Motor neuron (in vitro differentiated cells): ENCODE data around the gene RAMP2. TPM values are rescaled to one million over a fixed set of nuclear protein-coding genes. Genes with fewer than 3 reads are reported as not detected.
"Not testable (repeated sequence)": the region's sequence is repeated elsewhere in the genome, so short reads cannot be mapped to it uniquely, and the experiment has no call there.

Experiments used
- ATAC-seq, 8 experiments: fragments of 200-7000 bp; cut with Tn5 transposase; replicated peaks in 6 of 8; 2 replicates each; pipeline ENCODE4 v1.8.0; 2021; ENCODE audit warnings: mild to moderate bottlenecking in 8 of 8, moderate library complexity in 8 of 8
- H3K27ac ChIP-seq, 2 donors: fragments of 250-450 bp; sonication (Bioruptor Pico); 2 replicates each; pipeline ENCODE4 v1.9.0; 2021; ENCODE audit warnings: antibody characterized with exemption in 2 of 2, mild to moderate bottlenecking in 2 of 2, moderate library complexity in 1 of 2
- H3K4me1 ChIP-seq, 2 donors: fragments of 250-450 bp; sonication (Bioruptor Pico); replicated peaks in 1 of 2; 2 replicates each; pipeline ENCODE4 v1.6.1; 2021; ENCODE audit warnings: antibody characterized with exemption in 2 of 2, mild to moderate bottlenecking in 2 of 2, moderate library complexity in 1 of 2
- H3K4me3 ChIP-seq, 5 donors: fragments of 250-450 bp; sonication (Bioruptor Pico); 2 replicates each; pipeline ENCODE4 v1.9.0; 2021; ENCODE audit warnings: antibody characterized with exemption in 5 of 5, mild to moderate bottlenecking in 5 of 5, moderate library complexity in 4 of 5
- WGBS, 10 experiments: fragments of 450-650 bp; shearing (Covaris generic); methylation state at CpG; one replicate each; pipeline ENCODE4 v1.0.0; 2022; 5-methylcytosine and 5-hydroxymethylcytosine counted together
- in situ Hi-C, 9 experiments: fragments of 400-800 bp; cut with MboI; loops; one replicate each; pipeline ENCODE4 v1.15.0; 2021; ENCODE audit warnings: low sequenced_read_pairs in 9 of 9, low pct_unique_long_range_greater_than_20kb in 2 of 9; ENCODE audit not compliant: unreplicated experiment in 9 of 9
- total RNA-seq, 8 experiments: library from RNA; unstranded; fragments of 300-600 nt; gene quantifications; 2 replicates each; pipeline versions ENCODE4 v1.2.3 to v1.2.4, GENCODE V29; 2022

RAMP2 gene
- total RNA-seq, 8 experiments from 2014 or later, result 0.90 to 34.2 (median 4.1) TPM

DNA sequence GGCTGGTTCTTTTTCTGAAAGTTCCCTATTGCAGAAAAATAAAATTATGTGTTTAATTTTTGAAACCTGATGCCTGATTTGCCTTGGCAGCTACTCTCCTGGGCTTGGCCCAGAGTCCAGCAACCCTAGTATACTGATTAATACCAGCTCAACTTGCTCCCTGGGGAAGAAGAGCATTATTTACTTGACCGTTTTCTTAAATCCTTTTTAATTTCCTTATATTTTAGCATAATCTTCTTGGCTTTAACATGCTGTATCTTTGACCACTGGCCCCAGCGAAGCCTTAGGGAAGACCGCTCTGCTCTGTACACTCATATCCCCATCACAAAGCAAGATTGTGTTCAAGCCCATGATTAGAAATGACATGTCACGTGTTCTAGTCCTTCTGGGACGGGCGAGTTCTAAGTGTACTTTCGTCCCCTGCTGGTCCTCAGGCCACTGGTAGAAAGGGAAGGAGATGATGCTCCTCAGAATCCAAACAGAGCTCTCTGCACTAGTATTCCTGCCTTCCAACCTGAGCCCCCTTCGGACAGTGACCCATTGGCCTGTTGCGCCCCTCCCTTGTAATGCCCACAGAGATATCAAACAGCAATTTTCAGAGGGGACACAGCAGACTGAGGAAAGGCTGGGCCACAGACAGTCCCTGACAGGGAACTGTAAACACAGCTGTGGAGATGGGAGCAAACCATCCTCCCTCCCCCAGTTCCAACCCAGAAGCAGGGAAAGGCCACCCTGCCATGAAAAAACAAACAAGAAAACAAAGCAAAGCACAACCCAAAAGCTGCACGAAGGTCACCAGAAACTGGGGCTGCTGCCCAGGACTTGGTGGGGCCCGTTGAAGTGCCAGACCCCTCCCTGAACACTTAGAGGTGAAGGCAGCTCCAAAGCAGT is 11.9 kb upstream of the RAMP2 start:
- in situ Hi-C loops, result no loop called here
- Histone ChIP-seq H3K4me1 (peaks cover 0 to 17% of the 10 kb centered on the region in 2 donors), H3K4me3 (no peak overlapping the region), H3K27ac (no peak overlapping the region)
- no peak for ATAC-seq
- 10 to 91% (median 81%) methylated on average over 2 to 9 of the region's 11 CpGs; no CpG with 5 or more reads in 1 of the 10 experiments for WGBS, 10 experiments

DNA sequence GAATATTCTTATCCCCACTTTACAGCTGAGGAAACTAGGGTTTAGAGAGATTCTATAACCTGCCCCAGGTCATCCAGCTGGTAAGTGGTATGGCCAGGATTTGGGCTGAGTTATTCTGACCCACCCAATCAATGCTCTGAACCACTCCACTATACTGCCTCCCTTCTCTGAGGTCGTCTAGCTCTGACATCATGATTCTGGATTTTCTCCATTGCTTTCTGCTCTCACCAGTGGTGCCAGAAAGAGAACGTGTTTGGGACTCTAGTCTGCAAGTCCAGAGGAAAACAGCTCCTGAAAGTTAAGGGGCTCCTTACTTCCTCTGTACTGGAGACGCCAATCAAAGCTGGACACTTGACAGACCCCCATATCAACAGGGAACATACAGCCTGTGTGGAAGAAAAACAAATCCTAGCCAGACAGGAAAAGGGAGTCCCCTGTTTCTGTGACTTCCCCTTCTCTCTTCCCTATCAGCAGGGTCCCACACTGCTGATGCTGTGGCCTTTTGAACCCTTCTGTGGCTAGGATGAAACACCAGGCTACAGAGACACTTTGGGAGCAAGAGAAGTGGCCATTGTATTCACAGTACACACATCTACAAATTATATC is 10.2 kb upstream of the RAMP2 start:
- WGBS, 10 experiments, result 7 to 67% (median 37%) methylated on average over 1 to 3 of the region's 3 CpGs; no CpG with 5 or more reads in 4 of the 10 experiments

DNA sequence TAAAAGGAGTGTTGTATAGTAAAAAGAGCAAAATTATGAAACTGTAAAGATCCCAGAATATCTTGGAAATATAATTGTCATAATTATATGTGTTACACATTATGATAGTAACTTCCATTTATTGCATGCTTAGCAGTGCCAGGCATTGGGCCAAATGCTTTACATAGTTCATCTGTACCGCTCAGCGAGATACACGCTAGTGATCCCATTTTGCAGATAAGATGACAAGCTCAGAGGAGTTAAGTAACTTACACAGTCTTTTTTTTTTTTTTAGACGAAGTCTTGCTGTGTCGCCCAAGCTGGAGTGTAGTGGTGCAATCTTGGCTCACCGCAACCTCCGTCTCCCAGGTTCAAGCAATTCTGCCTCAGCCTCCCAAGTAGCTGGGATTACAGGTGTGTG is 9.4 kb upstream of the RAMP2 start:
- Histone ChIP-seq H3K4me3 (no peak overlapping the region), H3K27ac (no peak overlapping the region), H3K4me1 (peaks cover 0 to 17% of the 10 kb centered on the region in 2 donors)
- in situ Hi-C loops, result no loop called here
- WGBS, 10 experiments, result 69 to 100% (median 91%) methylated on average over 1 to 7 of the region's 7 CpGs; no CpG with 5 or more reads in 1 of the 10 experiments
- no peak for ATAC-seq

More for the DNA sequence above, 10.2 kb upstream of the RAMP2 start:
- in situ Hi-C loops, result no loop called here
- ATAC-seq, result no peak
- H3K4me3 ChIP-seq, result no peak overlapping the region
- no peak overlapping the region for H3K27ac ChIP-seq
- peaks cover 0 to 17% of the 10 kb centered on the region in 2 donors for H3K4me1 ChIP-seq

DNA sequence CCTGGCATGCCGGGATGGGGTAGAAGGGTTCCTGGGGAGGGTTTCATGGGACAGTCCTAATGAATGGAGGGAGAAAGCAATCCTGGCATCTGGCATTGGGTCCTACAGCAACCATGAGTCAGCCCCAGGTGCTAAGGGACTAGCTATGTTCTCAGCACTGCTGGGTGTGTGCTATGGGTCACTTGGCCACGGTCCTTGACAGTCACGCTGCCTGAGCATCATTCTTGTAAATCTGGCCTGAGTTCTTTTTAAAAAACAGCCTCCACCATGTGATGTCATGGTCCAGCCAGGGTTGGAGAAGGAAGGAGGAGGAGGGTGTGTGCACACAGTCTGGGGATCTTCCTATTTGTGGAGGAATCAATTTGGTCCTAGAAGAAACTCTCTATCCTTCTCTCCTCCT is 6.2 kb upstream of the RAMP2 start:
- no peak overlapping the region for H3K4me3 ChIP-seq
- WGBS, 10 experiments, result 67 to 100% (median 82%) methylated on average over 1 to 3 of the region's 3 CpGs; no CpG with 5 or more reads in 3 of the 10 experiments
- ATAC-seq, result peak in 6 of 8 experiments; percentile 20 to 97 (median 51)
- peaks cover 0 to under 1% of the 10 kb centered on the region in 2 donors for H3K4me1 ChIP-seq
- in situ Hi-C loops, result no loop called here
- no peak overlapping the region for H3K27ac ChIP-seq

DNA sequence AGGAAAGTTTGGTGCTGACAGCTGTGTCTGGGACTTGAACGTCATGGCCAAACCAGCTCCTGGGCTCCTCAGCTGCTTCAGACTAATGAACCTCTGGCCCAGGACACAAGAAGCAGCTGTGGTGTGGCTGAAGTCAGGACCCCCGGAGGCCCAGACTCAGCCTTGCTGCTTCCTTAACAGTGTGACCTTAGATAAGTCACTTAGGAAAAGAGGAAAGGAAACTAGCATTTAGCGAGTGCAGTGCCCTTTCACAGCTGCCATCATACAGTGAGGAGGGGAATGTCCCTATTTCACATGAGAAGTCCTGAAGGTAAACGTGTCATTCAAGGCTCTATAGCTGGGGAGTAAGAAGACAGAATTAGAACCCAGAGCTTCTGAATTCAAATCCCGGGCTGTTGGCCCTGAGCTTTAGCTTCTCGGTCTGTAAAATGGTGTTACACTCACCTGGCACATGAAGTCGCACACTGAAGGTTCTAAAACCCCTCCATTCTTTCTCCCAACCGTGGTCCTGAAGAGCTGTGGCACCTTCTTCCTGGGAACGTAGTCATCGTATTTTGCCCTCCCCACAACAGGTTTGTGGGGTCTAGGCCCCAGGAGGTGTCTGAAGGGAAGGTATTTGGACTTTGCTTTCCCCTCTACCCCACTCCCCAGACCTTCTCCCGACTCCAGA is 910 bp upstream of the RAMP2 start:
- WGBS, 10 experiments, result 0 to 83% (median 64%) methylated on average over 1 to 6 of the region's 11 CpGs; no CpG with 5 or more reads in 3 of the 10 experiments
- ATAC-seq, result no peak
- Histone ChIP-seq H3K4me3 (peak overlapping the region in 4 of 5 donors; percentile 29 to 49 (median 39)), H3K4me1 (peaks cover 6 to 23% of the 10 kb centered on the region in 2 donors), H3K27ac (no peak overlapping the region)
- in situ Hi-C loops, result no loop called here

DNA sequence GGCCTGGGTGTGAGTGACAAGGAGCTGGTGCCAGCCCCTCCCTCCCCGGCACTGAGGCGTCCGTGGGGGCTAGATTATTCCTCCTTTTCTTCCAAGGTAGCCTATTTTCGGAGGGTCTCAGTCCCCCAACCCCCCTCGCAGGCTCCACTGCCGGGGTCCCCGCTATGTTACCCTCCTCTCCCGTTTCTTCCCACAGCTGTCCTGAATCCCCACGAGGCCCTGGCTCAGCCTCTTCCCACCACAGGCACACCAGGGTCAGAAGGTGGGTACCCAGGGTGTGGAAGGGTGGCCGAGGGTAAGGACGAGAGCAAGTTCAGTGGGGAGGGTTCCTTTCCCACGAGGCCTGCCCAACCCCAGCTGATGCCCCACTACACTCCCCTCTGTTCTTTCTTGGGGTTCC is 611 bp downstream of the RAMP2 start:
- WGBS, 10 experiments, result 0 to 50% (median 28%) methylated on average over 1 to 2 of the region's 12 CpGs; no CpG with 5 or more reads in 6 of the 10 experiments
- Histone ChIP-seq H3K27ac (no peak overlapping the region), H3K4me1 (peaks cover 6 to 23% of the 10 kb centered on the region in 2 donors), H3K4me3 (peak overlapping the region in 4 of 5 donors; percentile 29 to 49 (median 42))
- in situ Hi-C loops, result no loop called here
- ATAC-seq, result no peak

DNA sequence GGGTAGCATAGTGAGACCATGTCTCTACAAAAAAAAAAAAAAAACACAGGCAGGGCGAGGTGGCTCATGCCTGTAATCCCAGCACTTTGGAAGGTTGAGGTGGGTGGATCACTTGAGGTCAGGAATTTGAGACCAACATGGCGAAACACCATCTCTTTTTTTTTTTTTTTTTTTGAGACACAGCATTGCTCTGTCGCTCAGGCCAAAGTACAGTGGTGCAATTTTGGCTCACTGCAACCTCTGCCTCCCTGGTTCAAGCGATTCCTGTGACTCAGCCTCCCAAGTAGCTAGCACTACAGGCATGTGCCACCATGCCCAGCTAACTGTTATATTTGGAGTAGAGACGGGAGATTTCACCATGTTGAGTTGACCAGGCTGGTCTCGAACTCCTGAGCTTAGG is 5.1 kb downstream of the RAMP2 start:
- ATAC-seq, result no peak
- 40 to 80% (median 60%) methylated on average over 1 to 3 of the region's 6 CpGs; no CpG with 5 or more reads in 1 of the 10 experiments for WGBS, 10 experiments
- H3K27ac ChIP-seq, result no peak overlapping the region
- no peak overlapping the region for H3K4me3 ChIP-seq
- H3K4me1 ChIP-seq, result peaks cover 6 to 17% of the 10 kb centered on the region in 2 donors
- in situ Hi-C loops, result no loop called here

DNA sequence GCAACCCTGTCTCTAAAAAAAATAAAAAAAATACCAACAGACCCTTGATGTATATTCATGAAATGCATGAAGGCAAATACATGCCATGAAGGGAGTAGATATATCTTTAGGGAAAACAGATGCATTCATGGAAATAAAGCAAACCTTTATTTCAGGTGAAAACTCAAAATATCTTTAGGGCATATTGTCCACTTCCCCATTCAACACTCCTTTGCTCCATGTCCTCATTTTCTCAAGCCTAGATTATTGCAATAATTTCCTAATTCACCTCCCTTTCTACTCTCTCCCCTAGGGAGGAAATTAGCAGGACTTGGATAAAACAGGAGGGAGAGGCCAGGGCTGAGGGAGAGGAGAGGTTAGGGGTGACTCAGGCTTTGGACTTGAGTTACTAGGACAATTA is 6.5 kb downstream of the RAMP2 start:
- H3K4me1 ChIP-seq, result peaks cover 7 to 10% of the 10 kb centered on the region in 2 donors
- H3K27ac ChIP-seq, result no peak overlapping the region
- H3K4me3 ChIP-seq, result no peak overlapping the region
- no peak for ATAC-seq
- in situ Hi-C loops, result no loop called here

DNA sequence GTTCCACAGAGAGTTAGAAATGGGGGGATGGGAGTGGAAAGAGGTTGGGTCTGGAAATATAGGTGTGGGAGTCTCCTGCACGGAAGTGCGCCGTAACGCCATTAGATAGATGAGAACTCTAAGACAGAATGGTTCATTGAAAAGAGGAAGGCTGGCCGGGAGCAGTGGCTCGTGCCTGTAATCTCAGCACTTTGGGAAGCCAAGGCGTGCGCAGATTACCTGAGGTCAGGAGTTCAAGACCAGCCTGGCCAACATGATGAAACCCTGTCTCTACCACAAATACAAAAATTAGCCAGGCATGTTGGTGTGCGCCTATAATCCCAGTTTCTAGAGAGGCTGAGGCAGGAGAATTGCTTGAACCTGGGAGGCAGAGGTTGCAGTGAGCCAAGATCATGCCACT is 7.0 kb downstream of the RAMP2 start:
- H3K4me3 ChIP-seq, ATAC-seq, in situ Hi-C loops, H3K27ac ChIP-seq, H3K4me1 ChIP-seq: not testable (repeated sequence)
- 20 to 98% (median 78%) methylated on average over 1 to 9 of the region's 9 CpGs; no CpG with 5 or more reads in 1 of the 10 experiments for WGBS, 10 experiments

DNA sequence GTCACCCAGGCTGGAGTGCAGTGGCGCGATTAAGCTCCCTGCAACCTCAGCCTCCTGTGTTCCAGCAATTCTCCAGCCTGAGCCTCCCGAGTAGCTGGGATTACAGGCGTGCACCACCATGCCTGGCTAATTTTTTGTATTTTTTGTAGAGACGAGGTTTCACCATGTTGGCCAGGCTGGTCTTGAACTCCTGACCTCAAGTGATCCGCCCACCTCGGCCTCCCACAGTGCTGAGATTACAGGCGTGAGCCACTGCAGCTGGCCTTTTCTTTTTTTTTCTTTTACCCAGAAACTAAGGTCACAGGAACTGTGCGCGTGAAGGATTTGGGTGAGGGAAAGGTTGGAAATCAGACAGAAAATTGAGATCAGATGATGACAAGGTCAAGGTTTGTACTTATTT is 8.9 kb downstream of the RAMP2 start:
- ATAC-seq, in situ Hi-C loops: not testable (repeated sequence)

DNA sequence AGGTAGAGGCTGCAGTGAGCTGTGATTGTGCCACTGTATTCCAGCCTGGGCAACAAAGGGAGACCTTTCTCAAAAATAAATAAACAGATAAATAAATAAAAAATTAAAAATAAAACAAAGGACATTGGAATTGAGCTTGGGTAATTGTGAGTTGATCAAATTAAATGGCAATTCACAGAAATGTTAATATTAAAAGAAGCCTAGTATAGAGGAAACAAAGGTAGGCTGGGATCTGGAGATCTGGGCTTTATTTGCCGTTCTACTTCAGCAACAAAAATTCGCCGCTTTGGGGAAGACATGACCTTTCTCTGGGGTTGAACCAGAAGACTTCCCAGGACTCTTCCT is 11.9 kb downstream of the RAMP2 start:
- peak overlapping the region; percentile 72 to 100 (median 95) for H3K4me3 ChIP-seq
- in situ Hi-C loops, result no loop called here
- H3K4me1 ChIP-seq, result peaks cover 4 to 10% of the 10 kb centered on the region in 2 donors
- peak in 1 of 8 experiments; percentile 4 for ATAC-seq
- WGBS, 10 experiments, result 0 to 16% (median 7%) methylated on average over 2 to 3 of the region's 3 CpGs; no CpG with 5 or more reads in 2 of the 10 experiments
- peak overlapping the region; percentile 87 to 89 for H3K27ac ChIP-seq

More for the DNA sequence above, 8.9 kb downstream of the RAMP2 start:
- not testable (repeated sequence) for H3K4me3 ChIP-seq, H3K27ac ChIP-seq
- peaks cover 4 to 10% of the 10 kb centered on the region in 2 donors for H3K4me1 ChIP-seq
- 47 to 100% (median 72%) methylated on average over 2 to 10 of the region's 10 CpGs; no CpG with 5 or more reads in 2 of the 10 experiments for WGBS, 10 experiments

DNA sequence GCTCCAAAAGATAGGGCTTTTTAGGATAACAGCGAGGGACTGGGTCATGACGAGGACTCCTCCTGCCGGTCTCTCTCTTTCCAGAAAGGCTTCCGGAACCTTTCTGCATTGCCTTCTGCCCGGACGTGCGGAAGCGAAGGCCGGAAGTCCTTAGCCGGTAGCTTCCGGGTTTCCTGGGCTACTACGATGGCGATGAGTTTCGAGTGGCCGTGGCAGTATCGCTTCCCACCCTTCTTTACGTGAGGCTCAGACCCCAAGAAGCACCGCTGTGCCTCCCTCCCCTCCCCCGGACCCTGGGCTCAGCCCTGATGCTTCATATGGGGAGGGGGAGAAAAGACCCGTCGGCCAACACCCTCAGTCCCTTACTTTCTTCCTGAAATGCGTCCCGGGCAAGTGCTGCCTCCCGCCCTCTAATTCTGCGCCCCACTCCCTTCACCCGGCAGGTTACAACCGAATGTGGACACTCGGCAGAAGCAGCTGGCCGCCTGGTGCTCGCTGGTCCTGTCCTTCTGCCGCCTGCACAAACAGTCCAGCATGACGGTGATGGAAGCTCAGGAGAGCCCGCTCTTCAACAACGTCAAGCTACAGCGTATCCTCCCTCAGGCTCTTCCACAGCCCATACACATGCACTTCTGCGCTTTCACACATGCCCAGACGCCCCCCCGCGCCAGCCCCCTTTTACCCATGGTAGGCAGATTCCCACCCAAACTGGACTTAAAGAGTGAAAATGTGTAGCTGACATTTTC is 12.4 kb downstream of the RAMP2 start, which contains the start of gene VPS25:
TSS of gene VPS25 (plus strand) at position 160 of the 746 bp plus-strand sequence. CDS start at position 187, 27 bp downstream.
- in situ Hi-C loops, result no loop called here
- ATAC-seq, result peak; percentile 97 to 99 (median 98)
- 0 to 10% (median 0%) methylated on average over 1 to 7 of the region's 39 CpGs; no CpG with 5 or more reads in 3 of the 10 experiments for WGBS, 10 experiments
- Histone ChIP-seq H3K4me1 (peaks cover 4 to 10% of the 10 kb centered on the region in 2 donors), H3K27ac (peak within 1 kb of the TSS; percentile 87 to 89), H3K4me3 (peak within 1 kb of the TSS; percentile 72 to 100 (median 95))
